ENCODE results near the gene MSH3. TPM values are rescaled to one million over a fixed set of nuclear protein-coding genes. Genes with fewer than 3 reads are reported as not detected.
"Not testable (repeated sequence)": the region's sequence is repeated elsewhere in the genome, so short reads cannot be mapped to it uniquely, and the experiment has no call there.

Gene MSH3
- polyA plus RNA-seq, 1 of the 3 experiments (the other 2 are of a cell fraction): 3.5 TPM

DNA sequence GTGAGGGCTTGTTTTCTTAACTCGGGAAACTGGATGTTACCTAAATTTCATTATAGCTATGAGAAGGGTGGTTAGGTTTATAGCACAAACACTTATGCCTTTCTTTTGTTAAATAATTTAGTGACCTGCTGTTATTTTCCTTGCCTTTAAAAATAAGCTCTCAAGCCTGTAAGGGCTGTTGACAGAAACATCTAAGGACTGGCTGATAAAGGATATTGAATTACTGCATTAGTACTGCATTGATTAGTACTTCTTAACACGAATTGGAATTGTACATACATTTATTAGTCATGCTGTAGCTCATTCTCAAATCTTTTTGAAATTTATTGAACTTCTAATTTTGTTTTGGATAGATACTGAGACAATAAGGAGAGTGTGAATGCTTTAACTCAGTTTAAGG lies 85.4 kb downstream of the MSH3 start (continued):
- TF ChIP-seq, protein P1, sequence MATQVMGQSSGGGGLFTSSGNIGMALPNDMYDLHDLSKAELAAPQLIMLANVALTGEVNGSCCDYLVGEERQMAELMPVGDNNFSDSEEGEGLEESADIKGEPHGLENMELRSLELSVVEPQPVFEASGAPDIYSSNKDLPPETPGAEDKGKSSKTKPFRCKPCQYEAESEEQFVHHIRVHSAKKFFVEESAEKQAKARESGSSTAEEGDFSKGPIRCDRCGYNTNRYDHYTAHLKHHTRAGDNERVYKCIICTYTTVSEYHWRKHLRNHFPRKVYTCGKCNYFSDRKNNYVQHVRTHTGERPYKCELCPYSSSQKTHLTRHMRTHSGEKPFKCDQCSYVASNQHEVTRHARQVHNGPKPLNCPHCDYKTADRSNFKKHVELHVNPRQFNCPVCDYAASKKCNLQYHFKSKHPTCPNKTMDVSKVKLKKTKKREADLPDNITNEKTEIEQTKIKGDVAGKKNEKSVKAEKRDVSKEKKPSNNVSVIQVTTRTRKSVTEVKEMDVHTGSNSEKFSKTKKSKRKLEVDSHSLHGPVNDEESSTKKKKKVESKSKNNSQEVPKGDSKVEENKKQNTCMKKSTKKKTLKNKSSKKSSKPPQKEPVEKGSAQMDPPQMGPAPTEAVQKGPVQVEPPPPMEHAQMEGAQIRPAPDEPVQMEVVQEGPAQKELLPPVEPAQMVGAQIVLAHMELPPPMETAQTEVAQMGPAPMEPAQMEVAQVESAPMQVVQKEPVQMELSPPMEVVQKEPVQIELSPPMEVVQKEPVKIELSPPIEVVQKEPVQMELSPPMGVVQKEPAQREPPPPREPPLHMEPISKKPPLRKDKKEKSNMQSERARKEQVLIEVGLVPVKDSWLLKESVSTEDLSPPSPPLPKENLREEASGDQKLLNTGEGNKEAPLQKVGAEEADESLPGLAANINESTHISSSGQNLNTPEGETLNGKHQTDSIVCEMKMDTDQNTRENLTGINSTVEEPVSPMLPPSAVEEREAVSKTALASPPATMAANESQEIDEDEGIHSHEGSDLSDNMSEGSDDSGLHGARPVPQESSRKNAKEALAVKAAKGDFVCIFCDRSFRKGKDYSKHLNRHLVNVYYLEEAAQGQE (IDR thresholded peaks at IDR 0.05; ENCODE audit: low read depth, low read length): no peak
- TF ChIP-seq SIN3A (IDR thresholded peaks at IDR 0.05; ENCODE audit: borderline replicate concordance, low read depth, low read length) (no peak), TAF1 (IDR thresholded peaks at IDR 0.05; ENCODE audit: borderline replicate concordance, low read depth, low read length) (no peak), CHD2 (IDR thresholded peaks at IDR 0.05; ENCODE audit: low read length, partially characterized antibody) (no peak)
- TF ChIP-seq, protein P2, sequence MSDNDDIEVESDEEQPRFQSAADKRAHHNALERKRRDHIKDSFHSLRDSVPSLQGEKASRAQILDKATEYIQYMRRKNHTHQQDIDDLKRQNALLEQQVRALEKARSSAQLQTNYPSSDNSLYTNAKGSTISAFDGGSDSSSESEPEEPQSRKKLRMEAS (IDR thresholded peaks at IDR 0.05; ENCODE audit: low read depth): no peak

DNA sequence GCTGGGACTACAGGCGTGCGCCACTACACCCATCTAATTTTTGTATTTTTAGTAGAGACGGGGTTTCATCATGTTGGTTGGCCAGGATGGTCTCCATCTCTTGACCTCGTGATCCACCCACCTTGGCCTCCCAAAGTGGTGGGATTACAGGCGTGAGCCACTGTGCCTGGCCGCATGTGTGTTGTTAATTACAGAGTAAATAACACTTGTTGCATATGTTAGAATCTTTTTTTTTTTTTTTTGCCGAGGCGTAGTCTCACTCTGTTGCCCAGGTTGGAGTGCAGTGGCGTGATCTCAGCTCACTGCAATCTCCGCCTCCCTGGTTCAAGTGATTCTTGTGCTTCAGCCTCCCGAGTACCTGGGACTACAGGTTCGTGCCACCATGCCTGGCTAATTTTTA lies 86.0 kb downstream of the MSH3 start:
- H3K79me2 ChIP-seq (ENCODE audit: insufficient read depth); H3F3A ChIP-seq (replicated peaks; ENCODE audit: insufficient read depth); DNase-seq; H2AFZ ChIP-seq (ENCODE audit: low read depth); H3K27ac ChIP-seq (ENCODE audit: low read depth in 2 of 2, low read length in 1 of 2); H3K4me1 ChIP-seq (ENCODE audit: control insufficient read depth in 1 of 2, insufficient read depth in 2 of 2, low read depth in 1 of 2, low read length in 1 of 2); H3K9me2 ChIP-seq; H3K4me3 ChIP-seq (ENCODE audit: low read depth in 2 of 2, low read length in 1 of 2); H3K4me2 ChIP-seq; H3K9me3 ChIP-seq; H3K27me3 ChIP-seq (ENCODE audit: insufficient read depth); POLR2A ChIA-PET; H3K9ac ChIP-seq; H4K20me1 ChIP-seq (ENCODE audit: insufficient read depth): not testable (repeated sequence)
- peaks cover 26 to 27% of the 10 kb centered on the region in 2 experiments for H3K36me3 ChIP-seq (replicated peaks in 1 of 2; ENCODE audit: control insufficient read depth in 1 of 2, insufficient read depth in 2 of 2, low read length in 1 of 2)
- 96% methylated on average over 12 of the region's 12 CpGs for WGBS (ENCODE audit: low lambda C conversion rate)
- CTCF ChIA-PET: interaction anchor here (0.7 kb wide), 2 partner anchors 35 to 455 kb away, joined by 3 read pairs; no protein-coding TSS in a partner anchor

DNA sequence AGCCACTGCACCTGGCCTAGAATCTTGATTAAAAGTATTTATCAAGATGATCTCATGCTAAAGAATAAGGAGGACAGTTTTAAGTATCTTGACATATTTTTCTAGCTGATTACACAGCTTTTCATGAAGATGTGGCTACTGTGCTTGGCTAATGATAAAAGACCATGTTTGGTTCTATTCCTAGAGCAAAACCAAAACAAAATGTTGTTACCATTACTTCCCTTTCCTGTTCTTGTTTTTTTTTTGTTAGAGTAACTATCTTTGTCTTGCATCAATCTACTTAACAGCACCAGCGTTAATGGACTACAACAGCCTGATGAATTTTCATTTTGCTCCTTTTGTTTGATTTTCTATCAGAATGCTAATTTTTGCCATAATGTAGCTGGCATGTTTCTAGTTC lies 86.5 kb downstream of the MSH3 start:
- Histone ChIP-seq H3F3A (replicated peaks; ENCODE audit: insufficient read depth) (no peaks in the 10 kb centered on the region), H3K4me1 (ENCODE audit: control insufficient read depth in 1 of 2, insufficient read depth in 2 of 2, low read depth in 1 of 2, low read length in 1 of 2) (no peaks in the 10 kb centered on the region), H3K4me3 (ENCODE audit: low read depth in 2 of 2, low read length in 1 of 2) (no peak overlapping the region), H3K36me3 (replicated peaks in 1 of 2; ENCODE audit: control insufficient read depth in 1 of 2, insufficient read depth in 2 of 2, low read length in 1 of 2) (peaks cover 27 to 29% of the 10 kb centered on the region in 2 experiments), H3K9me3 (no peaks in the 10 kb centered on the region), H3K79me2 (ENCODE audit: insufficient read depth) (no peaks in the 10 kb centered on the region), H3K27me3 (ENCODE audit: insufficient read depth) (no peaks in the 10 kb centered on the region), H3K4me2 (no peak overlapping the region), H2AFZ (ENCODE audit: low read depth) (no peak overlapping the region), H3K9me2 (no peaks in the 10 kb centered on the region), H3K27ac (ENCODE audit: low read depth in 2 of 2, low read length in 1 of 2) (no peak overlapping the region), H4K20me1 (ENCODE audit: insufficient read depth) (no peaks in the 10 kb centered on the region), H3K9ac (no peak overlapping the region)
- WGBS (ENCODE audit: low lambda C conversion rate): 100% methylated on average over 1 of the region's 1 CpG
- POLR2A ChIA-PET: no interaction called here
- CTCF ChIA-PET: interaction anchor here (0.7 kb wide), 1 partner anchor 35 kb away, joined by 3 read pairs; no protein-coding TSS in a partner anchor
- no peak for DNase-seq
- TF ChIP-seq, protein P1 (IDR thresholded peaks at IDR 0.05; ENCODE audit: low read depth, low read length): no peak
- TF ChIP-seq, protein P3, sequence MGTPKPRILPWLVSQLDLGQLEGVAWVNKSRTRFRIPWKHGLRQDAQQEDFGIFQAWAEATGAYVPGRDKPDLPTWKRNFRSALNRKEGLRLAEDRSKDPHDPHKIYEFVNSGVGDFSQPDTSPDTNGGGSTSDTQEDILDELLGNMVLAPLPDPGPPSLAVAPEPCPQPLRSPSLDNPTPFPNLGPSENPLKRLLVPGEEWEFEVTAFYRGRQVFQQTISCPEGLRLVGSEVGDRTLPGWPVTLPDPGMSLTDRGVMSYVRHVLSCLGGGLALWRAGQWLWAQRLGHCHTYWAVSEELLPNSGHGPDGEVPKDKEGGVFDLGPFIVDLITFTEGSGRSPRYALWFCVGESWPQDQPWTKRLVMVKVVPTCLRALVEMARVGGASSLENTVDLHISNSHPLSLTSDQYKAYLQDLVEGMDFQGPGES (IDR thresholded peaks at IDR 0.05; ENCODE audit: low read depth, low read length): no peak
- TF ChIP-seq ELF1 (IDR thresholded peaks at IDR 0.05): no peak
- TF ChIP-seq RAD21 (IDR thresholded peaks at IDR 0.05; ENCODE audit: low read length): no peak
- TF ChIP-seq SMC3 (IDR thresholded peaks at IDR 0.05; ENCODE audit: low read depth, low read length): no peak
- no peak for TF ChIP-seq NRF1 (IDR thresholded peaks at IDR 0.05; ENCODE audit: low read depth, low read length)
- TF ChIP-seq POLR2AphosphoS5 (IDR thresholded peaks at IDR 0.05; ENCODE audit: low read depth, low read length): no peak
- no peak for TF ChIP-seq EP300 (IDR thresholded peaks at IDR 0.05; ENCODE audit: borderline replicate concordance in 1 of 2, low read depth in 1 of 2, low read length in 1 of 2)
- TF ChIP-seq MXI1 (IDR thresholded peaks at IDR 0.05; ENCODE audit: low read depth, low read length): no peak
- TF ChIP-seq, protein P2 (IDR thresholded peaks at IDR 0.05; ENCODE audit: low read depth): no peak
- no peak for TF ChIP-seq GATA2 (CRISPR knock-in tag; IDR thresholded peaks at IDR 0.05)
